GM23248 (cell line): ENCODE data around the gene IFNLR1. TPM values are rescaled to one million over a fixed set of nuclear protein-coding genes. Genes with fewer than 3 reads are reported as not detected.

Source experiments
- DNase-seq: peaks from one replicate; pipeline ENCODE4 v3.0.0-alpha.2; 2015
- H2AFZ ChIP-seq: fragments of 200-600 bp; sonication (generic); 2 replicates; pipeline ENCODE4 v1.6.1; 2016; ENCODE audit warnings: antibody characterized with exemption
- H3F3A ChIP-seq: fragments of 200-600 bp; sonication (generic); 2 replicates; pipeline ENCODE4 v1.6.1; 2016; ENCODE audit warnings: mild to moderate bottlenecking, antibody characterized with exemption, mixed run types; ENCODE audit not compliant: insufficient read depth
- H3K27ac ChIP-seq: fragments of 200-600 bp; sonication (generic); 2 replicates; pipeline ENCODE4 v1.5.1; 2016; ENCODE audit warnings: mild to moderate bottlenecking
- H3K27me3 ChIP-seq: fragments of 200-600 bp; sonication (generic); replicated peaks from 2 replicates; pipeline ENCODE4 v1.6.1; 2016; ENCODE audit warnings: mild to moderate bottlenecking; ENCODE audit not compliant: insufficient read depth
- H3K36me3 ChIP-seq: fragments of 200-600 bp; sonication (generic); 2 replicates; pipeline ENCODE4 v1.6.1; 2016; ENCODE audit warnings: low read depth, mild to moderate bottlenecking
- H3K4me1 ChIP-seq: fragments of 200-600 bp; sonication (generic); 2 replicates; pipeline ENCODE4 v1.6.1; 2016; ENCODE audit warnings: mild to moderate bottlenecking; ENCODE audit not compliant: insufficient read depth
- H3K4me2 ChIP-seq: fragments of 200-600 bp; sonication (generic); one replicate; pipeline ENCODE4 v1.6.1; 2016; ENCODE audit warnings: mild to moderate bottlenecking; ENCODE audit not compliant: unreplicated experiment
- H3K4me3 ChIP-seq: fragments of 200-600 bp; sonication (generic); 2 replicates; pipeline ENCODE4 v1.5.1; 2016; ENCODE audit warnings: mild to moderate bottlenecking
- H3K79me2 ChIP-seq: fragments of 200-600 bp; sonication (generic); 2 replicates; pipeline ENCODE4 v1.6.1; 2016; ENCODE audit warnings: mild to moderate bottlenecking; ENCODE audit not compliant: insufficient read depth
- H3K9ac ChIP-seq: fragments of 200-600 bp; sonication (generic); 2 replicates; pipeline ENCODE4 v1.6.1; 2016; ENCODE audit warnings: mild to moderate bottlenecking
- H3K9me2 ChIP-seq: fragments of 200-600 bp; sonication (generic); 2 replicates; pipeline ENCODE4 v1.6.1; 2016; ENCODE audit warnings: mixed run types, mild to moderate bottlenecking, moderate library complexity; ENCODE audit not compliant: insufficient read depth
- H3K9me3 ChIP-seq: fragments of 200-600 bp; sonication (generic); one replicate; pipeline ENCODE4 v1.6.1; 2017; ENCODE audit warnings: low read depth
- H4K20me1 ChIP-seq: fragments of 200-600 bp; sonication (generic); 2 replicates; pipeline ENCODE4 v1.6.0; 2016; ENCODE audit not compliant: insufficient read depth
- EZH2 ChIP-seq: fragments of 200-600 bp; sonication (generic); IDR thresholded peaks from 2 replicates; pipeline ENCODE4 v1.6.1; 2018; ENCODE audit warnings: antibody characterized with exemption, mild to moderate bottlenecking; ENCODE audit not compliant: insufficient read depth, poor library complexity, severe bottlenecking
- EZH2phosphoT487 ChIP-seq: fragments of 200-600 bp; sonication (generic); IDR thresholded peaks from 2 replicates; pipeline ENCODE4 v1.6.1; 2018; ENCODE audit warnings: antibody characterized with exemption, moderate library complexity, mild to moderate bottlenecking, low read depth; ENCODE audit not compliant: insufficient read depth
- WGBS, 2 experiments: methylation state at CpG; one replicate each; pipeline ENCODE4 v1.1.6; 2015 to 2017; ENCODE audit warnings: low lambda C conversion rate in 2 of 2, low coverage in 1 of 2; ENCODE audit errors: missing lambda C conversion rate in 2 of 2; 5-methylcytosine and 5-hydroxymethylcytosine counted together
- in situ Hi-C: fragments of 300-500 bp; cut with MboI; formaldehyde crosslinking; loops from 2 replicates; pipeline ENCODE4 v1.15.0; 2020
- polyA plus RNA-seq: library from polyadenylated mRNA; unstranded; fragments of >200 nt; fragmentation: Nextera tagmentation; extraction: Ambion mirVana; gene quantifications from 2 replicates; pipeline ENCODE4 v1.2.1, GENCODE V29; 2016
- total RNA-seq: library from RNA; depleted of rRNA; stranded (reverse); fragments of >200 nt; shearing (Covaris generic); gene quantifications from 2 replicates; pipeline ENCODE4 v1.2.3, GENCODE V29; 2014

Gene IFNLR1
- total and polyA plus RNA-seq, 2 experiments from 2014 or later: not detected

DNA sequence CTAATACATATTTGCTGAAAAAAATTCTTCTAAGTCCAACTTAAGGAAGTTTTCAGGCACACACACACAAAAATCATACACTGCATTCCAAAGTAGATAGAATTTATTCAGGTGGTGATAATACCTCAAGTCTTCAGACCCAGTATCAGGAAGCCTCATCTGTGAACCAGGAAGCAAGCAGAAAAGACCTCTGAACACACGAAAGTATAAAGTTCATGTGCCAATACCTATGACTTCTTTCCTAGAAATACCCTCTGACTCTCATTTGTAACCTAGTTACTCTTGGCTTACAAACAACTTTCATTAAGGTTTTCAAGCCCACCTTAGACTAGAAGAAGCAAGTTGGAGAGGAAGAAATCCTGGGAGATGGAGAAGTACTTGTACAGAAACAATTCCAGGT is 35.7 kb upstream of the IFNLR1 start:
- in situ Hi-C loops: no loop called here
- Histone ChIP-seq H3K27ac (no peak overlapping the region), H3K9ac (no peak overlapping the region), H3F3A (no peaks in the 10 kb centered on the region), H3K9me2 (no peaks in the 10 kb centered on the region), H3K9me3 (no peaks in the 10 kb centered on the region), H3K4me1 (no peaks in the 10 kb centered on the region), H3K4me3 (no peak overlapping the region), H3K27me3 (peaks cover 14% of the 10 kb centered on the region), H4K20me1 (no peaks in the 10 kb centered on the region), H3K36me3 (no peaks in the 10 kb centered on the region), H3K79me2 (no peaks in the 10 kb centered on the region), H2AFZ (no peak overlapping the region), H3K4me2 (no peak overlapping the region)
- DNase-seq: no peak
- 69 to 70% methylated on average over 1 of the region's 1 CpG for WGBS, 2 experiments
- TF ChIP-seq EZH2phosphoT487: no peak
- no peak for TF ChIP-seq EZH2

GRCh38 chr1:24222008-24222605 is 35.0 kb upstream of the IFNLR1 start:
- no peaks in the 10 kb centered on the region for H3K4me1 ChIP-seq
- no peaks in the 10 kb centered on the region for H3K9me3 ChIP-seq
- no peak overlapping the region for H3K4me3 ChIP-seq
- H3K9ac ChIP-seq: no peak overlapping the region
- no peaks in the 10 kb centered on the region for H3K36me3 ChIP-seq
- H3K79me2 ChIP-seq: no peaks in the 10 kb centered on the region
- H4K20me1 ChIP-seq: no peaks in the 10 kb centered on the region
- TF ChIP-seq EZH2 (no peak), EZH2phosphoT487 (no peak)
- H3K27ac ChIP-seq: no peak overlapping the region
- 39 to 41% methylated on average over 6 to 9 of the region's 9 CpGs for WGBS, 2 experiments
- in situ Hi-C loops: no loop called here
- H3K9me2 ChIP-seq: no peaks in the 10 kb centered on the region
- no peak overlapping the region for H2AFZ ChIP-seq
- H3K27me3 ChIP-seq: peaks cover 19% of the 10 kb centered on the region
- no peak overlapping the region for H3K4me2 ChIP-seq
- no peak for DNase-seq
- H3F3A ChIP-seq: no peaks in the 10 kb centered on the region

DNA sequence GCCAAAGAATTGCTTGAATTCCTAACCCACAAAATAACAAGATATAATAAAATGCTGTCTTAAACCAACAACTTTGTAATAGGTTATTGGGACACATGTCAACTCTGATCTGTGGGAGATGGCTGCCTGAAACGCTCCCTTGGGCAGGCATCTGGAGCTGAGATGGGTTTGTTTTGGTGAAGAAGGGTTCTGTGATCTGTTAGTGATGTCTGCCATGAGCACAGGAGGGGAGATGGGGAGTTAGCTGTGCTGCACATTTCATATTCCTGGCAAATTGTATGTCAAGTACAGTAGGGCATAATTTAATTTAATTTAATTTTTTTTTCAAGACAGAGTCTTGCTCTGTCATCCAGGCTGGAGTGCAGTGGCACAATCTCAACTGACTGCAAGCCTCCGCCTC is 34.2 kb upstream of the IFNLR1 start:
- no peak for DNase-seq
- no peak overlapping the region for H3K4me3 ChIP-seq
- no peaks in the 10 kb centered on the region for H3K79me2 ChIP-seq
- peaks cover 25% of the 10 kb centered on the region for H3K27me3 ChIP-seq
- no peak overlapping the region for H3K9ac ChIP-seq
- WGBS, 2 experiments: 86 to 88% methylated on average over 2 of the region's 2 CpGs
- no peaks in the 10 kb centered on the region for H3K9me2 ChIP-seq
- H3K4me1 ChIP-seq: no peaks in the 10 kb centered on the region
- H3F3A ChIP-seq: no peaks in the 10 kb centered on the region
- H4K20me1 ChIP-seq: no peaks in the 10 kb centered on the region
- no peak overlapping the region for H3K4me2 ChIP-seq
- no peak for TF ChIP-seq EZH2
- TF ChIP-seq EZH2phosphoT487: no peak
- H3K27ac ChIP-seq: no peak overlapping the region
- no peaks in the 10 kb centered on the region for H3K9me3 ChIP-seq
- no peaks in the 10 kb centered on the region for H3K36me3 ChIP-seq
- H2AFZ ChIP-seq: no peak overlapping the region
- in situ Hi-C loops: no loop called here

DNA sequence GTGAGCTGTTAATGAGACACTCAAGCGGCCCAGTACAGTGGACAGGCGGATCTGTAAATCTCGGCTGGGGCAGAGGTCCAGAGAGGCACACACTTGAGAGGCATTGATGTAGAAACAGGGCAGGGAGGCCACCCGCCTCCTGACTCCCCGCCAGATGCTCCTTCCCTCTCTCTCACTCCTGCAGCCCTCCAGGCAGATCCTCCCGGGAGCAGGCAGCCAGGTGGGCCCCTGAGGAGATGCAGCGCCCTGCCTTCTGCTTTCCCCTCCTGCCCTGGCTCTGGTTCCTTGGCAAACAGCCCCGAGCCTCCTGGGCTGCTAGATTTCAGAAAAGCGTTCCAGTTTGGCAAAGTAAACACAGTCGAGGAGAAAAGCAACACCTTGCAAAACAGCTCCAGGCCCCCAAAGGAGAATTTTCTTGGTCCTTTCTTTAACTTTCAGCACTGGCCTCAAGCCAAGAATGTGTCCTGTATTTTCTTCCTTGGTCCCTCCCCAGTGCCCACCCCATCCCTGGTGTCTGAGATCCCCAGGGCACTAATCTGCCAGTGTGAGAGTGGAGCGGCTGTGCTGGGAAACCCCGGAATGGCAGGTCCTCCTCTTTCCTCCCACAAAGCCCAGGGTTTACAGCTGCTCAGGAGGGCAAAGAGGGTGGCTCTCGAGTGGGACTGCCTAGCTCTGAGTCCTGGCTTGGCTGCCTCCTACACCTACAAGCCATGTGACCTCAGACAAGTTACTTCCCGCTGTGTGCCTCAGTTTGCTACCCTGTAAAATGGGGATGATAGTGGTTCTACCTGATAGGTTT is 29.4 kb upstream of the IFNLR1 start:
- H3K36me3 ChIP-seq: no peaks in the 10 kb centered on the region
- peaks cover 26% of the 10 kb centered on the region for H3K27me3 ChIP-seq
- in situ Hi-C loops: no loop called here
- H3K27ac ChIP-seq: no peak overlapping the region
- no peaks in the 10 kb centered on the region for H3K9me3 ChIP-seq
- no peaks in the 10 kb centered on the region for H3K9me2 ChIP-seq
- no peaks in the 10 kb centered on the region for H3K4me1 ChIP-seq
- no peak for TF ChIP-seq EZH2
- H3K79me2 ChIP-seq: no peaks in the 10 kb centered on the region
- 37% methylated on average over 14 of the region's 14 CpGs for whole genome bisulfite sequencing, 2 experiments
- no peak overlapping the region for H3K4me3 ChIP-seq
- H3K4me2 ChIP-seq: no peak overlapping the region
- DNase-seq: peak; percentile 6
- H3F3A ChIP-seq: peaks cover 10% of the 10 kb centered on the region; the same call in 1 of the 2 replicates
- no peak overlapping the region for H3K9ac ChIP-seq
- H4K20me1 ChIP-seq: no peaks in the 10 kb centered on the region
- H2AFZ ChIP-seq: no peak overlapping the region
